Measurements from ENCODE around the gene CEACAM1.
"Not testable (repeated sequence)": the region's sequence is repeated elsewhere in the genome, so short reads cannot be mapped to it uniquely, and the experiment has no call there.

Gene CEACAM1

DNA sequence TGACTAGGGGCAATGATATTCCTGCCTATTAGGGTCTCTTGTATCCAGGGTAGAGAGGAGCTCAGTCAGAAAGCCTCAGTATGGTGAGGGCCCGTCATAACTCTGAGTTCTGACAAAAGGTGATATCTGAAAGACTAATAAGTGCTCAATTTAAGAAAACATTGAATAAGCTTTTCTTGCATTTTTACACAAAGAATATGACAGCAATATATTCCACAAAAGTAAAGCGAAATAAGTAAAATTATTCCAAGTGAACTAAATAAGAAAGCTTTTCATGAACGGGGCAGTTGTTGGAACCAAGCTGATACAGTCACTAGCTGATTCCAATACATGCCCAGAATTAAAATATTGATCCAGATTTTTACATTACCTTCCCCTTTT is 40.5 kb downstream of the CEACAM1 start:
- no peak for DNase-seq (ENCODE audit: low spot score)
- TF ChIP-seq, protein P1, sequence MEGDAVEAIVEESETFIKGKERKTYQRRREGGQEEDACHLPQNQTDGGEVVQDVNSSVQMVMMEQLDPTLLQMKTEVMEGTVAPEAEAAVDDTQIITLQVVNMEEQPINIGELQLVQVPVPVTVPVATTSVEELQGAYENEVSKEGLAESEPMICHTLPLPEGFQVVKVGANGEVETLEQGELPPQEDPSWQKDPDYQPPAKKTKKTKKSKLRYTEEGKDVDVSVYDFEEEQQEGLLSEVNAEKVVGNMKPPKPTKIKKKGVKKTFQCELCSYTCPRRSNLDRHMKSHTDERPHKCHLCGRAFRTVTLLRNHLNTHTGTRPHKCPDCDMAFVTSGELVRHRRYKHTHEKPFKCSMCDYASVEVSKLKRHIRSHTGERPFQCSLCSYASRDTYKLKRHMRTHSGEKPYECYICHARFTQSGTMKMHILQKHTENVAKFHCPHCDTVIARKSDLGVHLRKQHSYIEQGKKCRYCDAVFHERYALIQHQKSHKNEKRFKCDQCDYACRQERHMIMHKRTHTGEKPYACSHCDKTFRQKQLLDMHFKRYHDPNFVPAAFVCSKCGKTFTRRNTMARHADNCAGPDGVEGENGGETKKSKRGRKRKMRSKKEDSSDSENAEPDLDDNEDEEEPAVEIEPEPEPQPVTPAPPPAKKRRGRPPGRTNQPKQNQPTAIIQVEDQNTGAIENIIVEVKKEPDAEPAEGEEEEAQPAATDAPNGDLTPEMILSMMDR (IDR thresholded peaks at IDR 0.05; ENCODE audit: borderline replicate concordance, control extremely low read depth, extremely low read depth, insufficient read depth, missing control alignments): no peak
- in situ Hi-C loops (cut with MboI; ENCODE audit: low sequenced_read_pairs, unreplicated experiment): no loop called here

DNA sequence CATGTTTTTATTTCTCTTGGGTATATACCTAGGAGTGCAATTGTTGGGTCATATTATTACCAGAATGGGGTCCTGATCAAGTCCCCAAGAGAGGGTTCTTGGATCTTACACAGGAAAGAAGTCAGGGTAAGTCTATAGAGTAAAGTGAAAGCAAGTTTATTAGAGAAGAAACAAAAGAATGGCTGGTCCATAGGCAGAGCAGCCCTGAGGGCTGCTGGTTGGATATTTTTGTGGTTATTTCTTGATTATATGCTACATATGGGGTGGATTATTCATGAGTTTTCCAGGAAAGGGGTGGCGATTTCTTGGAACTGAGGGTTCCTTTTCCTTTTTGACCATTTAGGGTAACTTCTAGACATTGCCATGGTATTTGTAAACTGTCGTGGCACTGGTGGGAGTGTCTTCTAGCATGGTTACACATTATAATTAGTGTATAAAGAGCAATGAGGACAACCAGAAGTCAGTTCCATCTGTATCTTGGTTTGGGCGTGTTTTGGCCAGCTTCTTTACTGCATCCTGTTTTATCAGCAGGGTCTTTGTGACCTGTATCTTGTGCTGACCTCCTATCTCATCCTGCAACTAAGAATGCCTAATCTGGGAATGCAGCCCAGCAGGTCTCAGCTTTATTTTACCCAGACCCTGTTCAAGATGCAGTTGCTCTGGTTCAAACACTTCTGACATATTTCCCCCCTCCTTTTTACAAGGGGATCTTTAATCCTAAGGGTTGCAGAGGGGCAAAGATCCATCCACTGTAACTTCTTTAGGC is 41.1 kb downstream of the CEACAM1 start:
- in situ Hi-C loops (cut with MboI; ENCODE audit: low sequenced_read_pairs, unreplicated experiment): no loop called here
- no peak for DNase-seq (ENCODE audit: low spot score)
- TF ChIP-seq, protein P1 (IDR thresholded peaks at IDR 0.05; ENCODE audit: borderline replicate concordance, control extremely low read depth, extremely low read depth, insufficient read depth, missing control alignments): no peak

DNA sequence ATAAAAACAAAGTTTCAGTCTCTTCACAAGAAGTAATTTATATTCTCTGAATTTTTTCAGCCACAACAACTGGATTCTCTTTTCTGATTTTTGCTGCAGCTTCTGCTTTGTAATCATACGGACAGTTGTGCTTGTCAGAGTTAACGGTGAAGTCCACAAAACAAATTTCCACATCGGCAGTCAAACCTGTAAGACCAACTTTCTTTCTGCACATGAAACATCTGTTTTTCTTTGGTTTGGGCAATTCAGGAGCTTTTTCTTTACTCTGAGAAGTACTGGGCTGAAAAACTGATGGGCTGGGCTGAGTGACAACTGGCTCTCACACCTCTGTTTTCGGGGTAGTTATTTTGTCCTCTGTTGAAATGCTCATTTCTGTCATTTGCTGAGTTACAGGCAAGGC is 43.2 kb downstream of the CEACAM1 start:
- DNase-seq (ENCODE audit: low spot score); in situ Hi-C loops (cut with MboI; ENCODE audit: low sequenced_read_pairs, unreplicated experiment): not testable (repeated sequence)

DNA sequence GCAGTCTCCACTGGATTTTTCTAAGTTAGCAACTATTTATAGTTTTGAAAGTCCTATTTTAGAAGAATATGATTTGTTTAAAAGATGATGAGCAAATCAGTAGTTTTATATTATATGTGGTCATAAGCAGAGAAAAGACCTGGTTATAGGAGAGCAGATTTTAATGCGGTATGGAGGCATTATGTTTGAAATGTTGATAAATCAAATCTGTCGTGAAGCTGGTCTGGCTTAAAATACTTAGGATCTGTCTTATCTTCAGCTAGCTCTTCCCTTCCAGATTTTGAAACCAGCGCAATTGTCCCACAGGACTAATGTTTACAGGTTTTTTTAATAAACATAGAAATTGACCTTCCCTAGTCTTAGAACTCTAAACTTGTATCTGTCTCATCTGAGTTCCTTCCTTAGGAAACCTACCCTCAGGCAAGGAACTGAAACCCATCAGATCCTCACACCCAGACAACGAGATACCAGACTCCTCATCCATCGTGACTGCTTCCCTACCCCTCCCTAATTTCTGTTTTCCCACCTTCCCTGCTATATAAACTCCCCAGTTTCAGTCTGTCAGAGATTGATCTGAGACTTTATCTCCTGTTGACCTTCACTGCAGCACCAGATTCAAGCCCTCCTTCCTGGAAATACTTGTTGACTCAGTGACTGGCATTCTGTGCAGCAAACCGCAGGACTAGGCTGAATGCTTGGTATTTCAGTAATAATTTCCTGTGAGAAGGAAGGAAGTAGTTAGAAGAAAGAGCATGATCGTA is 47.8 kb downstream of the CEACAM1 start:
- TF ChIP-seq, protein P1 (IDR thresholded peaks at IDR 0.05; ENCODE audit: borderline replicate concordance, control extremely low read depth, extremely low read depth, insufficient read depth, missing control alignments): no peak
- in situ Hi-C loops (cut with MboI; ENCODE audit: low sequenced_read_pairs, unreplicated experiment): no loop called here
- no peak for DNase-seq (ENCODE audit: low spot score)

DNA sequence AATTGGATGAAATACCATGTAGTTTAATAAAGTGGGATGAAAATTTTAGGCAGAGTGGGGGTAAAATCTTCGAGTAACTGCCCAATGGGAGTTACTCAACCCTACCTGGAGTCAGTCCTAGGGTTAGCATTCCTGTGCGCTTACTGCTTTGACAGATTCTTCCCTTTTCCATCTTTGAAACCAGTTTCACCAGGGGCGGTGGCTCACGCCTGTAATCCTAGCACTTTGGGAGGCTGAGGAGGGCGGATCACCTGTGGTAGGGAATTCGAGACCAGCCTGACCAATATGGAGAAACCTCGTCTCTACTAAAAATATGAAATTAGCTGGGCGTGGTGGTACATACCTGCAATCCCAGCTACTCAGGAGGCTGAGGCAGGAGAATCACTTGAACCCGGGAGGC is 48.5 kb downstream of the CEACAM1 start:
- no peak for DNase-seq (ENCODE audit: low spot score)
- in situ Hi-C loops (cut with MboI; ENCODE audit: low sequenced_read_pairs, unreplicated experiment): no loop called here
- TF ChIP-seq, protein P1 (IDR thresholded peaks at IDR 0.05; ENCODE audit: borderline replicate concordance, control extremely low read depth, extremely low read depth, insufficient read depth, missing control alignments): no peak

DNA sequence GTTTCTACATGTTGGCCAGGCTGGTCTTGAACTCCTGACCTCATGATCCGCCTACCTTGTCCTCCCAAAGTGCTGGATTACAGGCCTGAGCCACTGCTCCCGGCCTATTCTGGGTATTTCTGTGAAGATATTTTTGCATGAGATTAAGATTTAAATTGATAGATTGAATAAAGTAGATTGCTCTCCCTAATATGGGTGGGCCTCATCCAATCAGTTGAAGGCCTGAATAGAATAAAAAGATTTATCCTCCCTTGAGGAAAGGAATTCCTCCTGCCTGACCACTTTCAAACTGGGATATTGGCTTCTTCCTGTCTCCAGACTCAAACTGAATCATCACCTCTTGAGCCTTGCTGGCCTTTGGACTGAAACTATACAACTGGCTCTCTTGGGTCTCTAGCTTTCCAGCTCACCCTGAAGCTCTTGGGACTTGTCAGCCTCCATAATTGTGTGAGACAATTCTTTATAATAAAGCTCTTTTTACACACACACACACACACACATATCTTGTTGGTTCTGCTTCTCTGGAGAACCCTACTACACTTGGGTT is 49.4 kb downstream of the CEACAM1 start:
- DNase-seq (ENCODE audit: low spot score): no peak
- in situ Hi-C loops (cut with MboI; ENCODE audit: low sequenced_read_pairs, unreplicated experiment): no loop called here
- TF ChIP-seq, protein P1 (IDR thresholded peaks at IDR 0.05; ENCODE audit: borderline replicate concordance, control extremely low read depth, extremely low read depth, insufficient read depth, missing control alignments): no peak

DNA sequence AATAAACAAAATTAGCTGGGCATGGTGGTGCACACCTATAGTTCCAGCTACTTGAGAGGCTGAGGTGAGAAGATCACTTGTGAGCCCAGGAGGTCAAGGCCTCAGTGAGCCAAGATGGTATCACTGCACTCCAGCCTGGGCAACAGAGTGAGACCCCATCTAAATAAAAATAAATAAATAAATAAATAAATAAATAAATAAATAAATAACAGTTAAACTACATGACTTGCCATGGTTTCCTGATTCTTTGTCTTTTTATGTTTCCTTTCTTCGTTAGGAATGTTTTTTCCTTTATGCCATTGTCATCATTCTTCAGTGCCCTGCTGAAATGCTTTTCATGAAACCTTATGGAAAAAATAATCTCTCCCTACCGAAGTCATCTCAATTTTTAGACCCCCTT is 50.3 kb downstream of the CEACAM1 start:
- DNase-seq (ENCODE audit: low spot score): no peak
- TF ChIP-seq, protein P1 (IDR thresholded peaks at IDR 0.05; ENCODE audit: borderline replicate concordance, control extremely low read depth, extremely low read depth, insufficient read depth, missing control alignments): no peak
- in situ Hi-C loops (cut with MboI; ENCODE audit: low sequenced_read_pairs, unreplicated experiment): no loop called here

All from GM13976 (cell line).